HEK293T (cell line): ENCODE data around the gene KIAA1210.

Experiments
- ARNT ChIP-seq: fragments of 450-650 bp; IDR thresholded peaks from 2 replicates; pipeline ENCODE4 v1.6.1; 2017; ENCODE audit warnings: mild to moderate bottlenecking
- BHLHE40 ChIP-seq: fragments of 450-650 bp; IDR thresholded peaks from 2 replicates; pipeline ENCODE4 v1.6.1; 2016; ENCODE audit warnings: mild to moderate bottlenecking, moderate library complexity, borderline replicate concordance
- CTBP1 ChIP-seq: fragments of 450-650 bp; IDR thresholded peaks from 2 replicates; pipeline ENCODE4 v1.6.1; 2016; ENCODE audit warnings: borderline replicate concordance
- FOXM1 ChIP-seq: fragments of 450-650 bp; IDR thresholded peaks from 2 replicates; pipeline ENCODE4 v1.6.1; 2017; ENCODE audit warnings: mild to moderate bottlenecking, borderline replicate concordance
- L3MBTL2 ChIP-seq: fragments of 450-650 bp; conservative IDR thresholded peaks from 2 replicates; pipeline ENCODE4 v1.6.1; 2016; ENCODE audit warnings: mild to moderate bottlenecking
- LEF1 ChIP-seq: fragments of 450-650 bp; IDR thresholded peaks from 2 replicates; pipeline ENCODE4 v1.6.1; 2017; ENCODE audit warnings: mild to moderate bottlenecking, borderline replicate concordance
- NFRKB ChIP-seq: fragments of 450-650 bp; IDR thresholded peaks from 2 replicates; pipeline ENCODE4 v1.6.1; 2016; ENCODE audit warnings: mild to moderate bottlenecking, moderate library complexity
- SUZ12 ChIP-seq: fragments of 450-650 bp; IDR thresholded peaks from 2 replicates; pipeline ENCODE4 v1.6.1; 2016; ENCODE audit warnings: mild to moderate bottlenecking
- TARDBP ChIP-seq: fragments of 450-650 bp; IDR thresholded peaks from 2 replicates; pipeline ENCODE4 v1.6.1; 2016
- ZNF384 ChIP-seq: fragments of 450-650 bp; IDR thresholded peaks from 2 replicates; pipeline ENCODE4 v1.6.1; 2016
- TF ChIP-seq, protein P1 (sequence below): fragments of 450-650 bp; IDR thresholded peaks from 2 replicates; pipeline ENCODE4 v1.6.1; 2016

DNA sequence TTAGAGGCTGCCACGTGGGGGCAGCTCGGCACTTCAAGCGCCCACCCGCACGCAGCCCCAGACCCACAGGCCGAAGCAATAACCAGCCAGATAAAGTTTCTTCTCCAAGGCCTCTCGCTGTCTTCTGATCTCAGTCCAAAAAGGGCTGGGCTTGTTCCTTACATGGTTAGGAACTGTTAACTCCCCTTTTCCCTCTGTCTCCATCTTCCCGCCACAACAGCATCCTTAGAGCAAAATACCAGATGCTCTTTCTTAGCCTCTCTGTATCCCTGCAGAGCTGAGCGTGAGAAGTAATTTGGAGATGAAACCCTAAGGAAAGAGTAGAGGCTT, 23.4 kb upstream of the KIAA1210 start:
- no peak for TF ChIP-seq FOXM1
- TF ChIP-seq, protein P1, sequence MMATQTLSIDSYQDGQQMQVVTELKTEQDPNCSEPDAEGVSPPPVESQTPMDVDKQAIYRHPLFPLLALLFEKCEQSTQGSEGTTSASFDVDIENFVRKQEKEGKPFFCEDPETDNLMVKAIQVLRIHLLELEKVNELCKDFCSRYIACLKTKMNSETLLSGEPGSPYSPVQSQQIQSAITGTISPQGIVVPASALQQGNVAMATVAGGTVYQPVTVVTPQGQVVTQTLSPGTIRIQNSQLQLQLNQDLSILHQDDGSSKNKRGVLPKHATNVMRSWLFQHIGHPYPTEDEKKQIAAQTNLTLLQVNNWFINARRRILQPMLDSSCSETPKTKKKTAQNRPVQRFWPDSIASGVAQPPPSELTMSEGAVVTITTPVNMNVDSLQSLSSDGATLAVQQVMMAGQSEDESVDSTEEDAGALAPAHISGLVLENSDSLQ = no peak
- TF ChIP-seq NFRKB = no peak
- TF ChIP-seq ARNT = no peak
- no peak for TF ChIP-seq CTBP1
- no peak for TF ChIP-seq L3MBTL2
- TF ChIP-seq SUZ12 = no peak
- TF ChIP-seq TARDBP = no peak
- no peak for TF ChIP-seq BHLHE40
- TF ChIP-seq ZNF384 = no peak
- no peak for TF ChIP-seq LEF1
